Hepatocyte (in vitro differentiated cells): Measurements from ENCODE around the gene MMP19. TPM values are rescaled to one million over a fixed set of nuclear protein-coding genes. Genes with fewer than 3 reads are reported as not detected.
A peak's percentile ranks its signal among the peaks of the same experiment; 100 is the strongest.

Experiments
- DNase-seq: peaks from one replicate; pipeline ENCODE4 v3.0.0-alpha.2; 2016; ENCODE audit warnings: low spot score
- H2AFZ ChIP-seq: fragments of 200-600 bp; sonication (generic); 2 replicates; pipeline ENCODE4 v1.6.0; 2016; ENCODE audit warnings: antibody characterized with exemption, mild to moderate bottlenecking
- H3K27ac ChIP-seq: fragments of 200-600 bp; sonication (generic); 2 replicates; pipeline ENCODE4 v1.5.1; 2016; ENCODE audit warnings: mild to moderate bottlenecking
- H3K27me3 ChIP-seq: fragments of 200-600 bp; sonication (generic); 2 replicates; pipeline ENCODE4 v1.6.1; 2016
- H3K36me3 ChIP-seq: fragments of 200-600 bp; sonication (generic); replicated peaks from 2 replicates; pipeline ENCODE4 v1.5.1; 2016; ENCODE audit warnings: low read depth; ENCODE audit not compliant: insufficient read depth
- H3K4me1 ChIP-seq: fragments of 200-600 bp; sonication (generic); 2 replicates; pipeline ENCODE4 v1.5.1; 2016; ENCODE audit warnings: mild to moderate bottlenecking, moderate library complexity; ENCODE audit not compliant: insufficient read depth
- H3K4me2 ChIP-seq: fragments of 200-600 bp; sonication (generic); 2 replicates; pipeline ENCODE4 v1.6.0; 2016
- H3K4me3 ChIP-seq: fragments of 200-600 bp; sonication (generic); 2 replicates; pipeline ENCODE4 v1.5.1; 2016; ENCODE audit warnings: mild to moderate bottlenecking
- H3K79me2 ChIP-seq: fragments of 200-600 bp; sonication (generic); 2 replicates; pipeline ENCODE4 v1.6.0; 2017; ENCODE audit warnings: mild to moderate bottlenecking
- H3K9me2 ChIP-seq: fragments of 200-600 bp; sonication (generic); replicated peaks from 2 replicates; pipeline ENCODE4 v1.6.0; 2017; ENCODE audit warnings: mild to moderate bottlenecking; ENCODE audit not compliant: insufficient read depth
- H3K9me3 ChIP-seq: fragments of 200-600 bp; sonication (generic); 2 replicates; pipeline ENCODE4 v1.5.1; 2016; ENCODE audit warnings: low read depth, mild to moderate bottlenecking
- H4K20me1 ChIP-seq: fragments of 200-600 bp; sonication (generic); 2 replicates; pipeline ENCODE4 v1.6.0; 2016; ENCODE audit warnings: mild to moderate bottlenecking; ENCODE audit not compliant: insufficient read depth, poor library complexity, severe bottlenecking
- CTCF ChIP-seq: fragments of 200-600 bp; sonication (generic); IDR thresholded peaks from 2 replicates; pipeline ENCODE4 v1.5.1; 2016; ENCODE audit warnings: antibody characterized with exemption, mild to moderate bottlenecking; ENCODE audit not compliant: poor library complexity
- EZH2 ChIP-seq: fragments of 200-600 bp; sonication (generic); IDR thresholded peaks from 2 replicates; pipeline ENCODE4 v1.6.1; 2016; ENCODE audit warnings: antibody characterized with exemption, mild to moderate bottlenecking, borderline replicate concordance
- EZH2phosphoT487 ChIP-seq: fragments of 200-600 bp; sonication (generic); IDR thresholded peaks from one replicate; pipeline ENCODE4 v1.6.1; 2018; ENCODE audit warnings: antibody characterized with exemption, mild to moderate bottlenecking, low read depth, moderate library complexity; ENCODE audit not compliant: unreplicated experiment, severe bottlenecking
- WGBS: methylation state at CpG from one replicate; pipeline ENCODE4 v1.1.6; 2016; ENCODE audit warnings: low lambda C conversion rate; ENCODE audit errors: missing lambda C conversion rate; 5-methylcytosine and 5-hydroxymethylcytosine counted together
- polyA plus RNA-seq: library from polyadenylated mRNA; unstranded; fragments of >200 nt; fragmentation: Nextera tagmentation; extraction: Ambion mirVana; gene quantifications from 2 replicates; pipeline ENCODE4 v1.2.1, GENCODE V29; 2016
- total RNA-seq: library from RNA; depleted of rRNA; stranded (reverse); fragments of >200 nt; gene quantifications from 2 replicates; pipeline ENCODE4 v1.2.3, GENCODE V29; 2014

MMP19 gene
- total and polyA plus RNA-seq, 2 experiments from 2014 or later = 6.4 to 10.8 TPM

GRCh38 chr12:55806982-55807381 is 35.8 kb downstream of the MMP19 start:
- Histone ChIP-seq H3K4me3 (no peak overlapping the region), H3K79me2 (peaks cover 100% of the 10 kb centered on the region), H3K27me3 (no peaks in the 10 kb centered on the region), H4K20me1 (peaks cover 73% of the 10 kb centered on the region), H2AFZ (no peak overlapping the region), H3K4me2 (no peak overlapping the region), H3K36me3 (no peaks in the 10 kb centered on the region), H3K27ac (no peak overlapping the region), H3K9me2 (no peaks in the 10 kb centered on the region), H3K4me1 (no peaks in the 10 kb centered on the region), H3K9me3 (no peaks in the 10 kb centered on the region)
- TF ChIP-seq CTCF (no peak), EZH2 (no peak), EZH2phosphoT487 (no peak)
- DNase-seq = no peak
- 97% methylated on average over 8 of the region's 8 CpGs for WGBS

GRCh38 chr12:55797550-55797949 is 45.2 kb downstream of the MMP19 start:
- Histone ChIP-seq H3K4me3 (no peak overlapping the region), H3K9me3 (no peaks in the 10 kb centered on the region), H3K27ac (no peak overlapping the region), H3K4me2 (no peak overlapping the region), H3K4me1 (no peaks in the 10 kb centered on the region), H3K36me3 (no peaks in the 10 kb centered on the region), H2AFZ (no peak overlapping the region), H3K27me3 (no peaks in the 10 kb centered on the region), H3K79me2 (peaks cover 41% of the 10 kb centered on the region), H4K20me1 (peaks cover 13% of the 10 kb centered on the region), H3K9me2 (no peaks in the 10 kb centered on the region)
- TF ChIP-seq EZH2 (no peak), EZH2phosphoT487 (no peak), CTCF (no peak)
- 70% methylated on average over 4 of the region's 4 CpGs for WGBS
- DNase-seq = no peak

- no peaks in the 10 kb centered on the region for H3K9me2 ChIP-seq
- H3K79me2 ChIP-seq = peaks cover 38% of the 10 kb centered on the region
- peak; percentile 68 for TF ChIP-seq CTCF
- no peak for TF ChIP-seq EZH2phosphoT487
- 47% methylated on average over 5 of the region's 5 CpGs for WGBS
- H3K4me2 ChIP-seq = no peak overlapping the region
- no peak overlapping the region for H3K27ac ChIP-seq
- no peaks in the 10 kb centered on the region for H3K4me1 ChIP-seq
- H3K4me3 ChIP-seq = no peak overlapping the region
- H3K27me3 ChIP-seq = no peaks in the 10 kb centered on the region
- peak; percentile 69 for DNase-seq
- no peaks in the 10 kb centered on the region for H3K36me3 ChIP-seq
- H2AFZ ChIP-seq = no peak overlapping the region
- H3K9me3 ChIP-seq = no peaks in the 10 kb centered on the region
- H4K20me1 ChIP-seq = peaks cover 10% of the 10 kb centered on the region
Measured at GRCh38 chr12:55797068-55797467, 45.7 kb downstream of the MMP19 start.

GRCh38 chr12:55795950-55796349 is 46.8 kb downstream of the MMP19 start:
- H4K20me1 ChIP-seq = peaks cover 3% of the 10 kb centered on the region
- no peaks in the 10 kb centered on the region for H3K36me3 ChIP-seq

More at GRCh38 chr12:55795950-55796349, 46.8 kb downstream of the MMP19 start:
- H3K27me3 ChIP-seq = no peaks in the 10 kb centered on the region
- TF ChIP-seq EZH2 (no peak), EZH2phosphoT487 (no peak), CTCF (no peak)
- no peak overlapping the region for H3K4me3 ChIP-seq
- no peaks in the 10 kb centered on the region for H3K4me1 ChIP-seq
- H3K4me2 ChIP-seq = no peak overlapping the region
- no peak for DNase-seq
- H3K79me2 ChIP-seq = peaks cover 36% of the 10 kb centered on the region
- H2AFZ ChIP-seq = no peak overlapping the region
- no peak overlapping the region for H3K27ac ChIP-seq
- no peaks in the 10 kb centered on the region for H3K9me3 ChIP-seq
- H3K9me2 ChIP-seq = no peaks in the 10 kb centered on the region
